ENCODE data around the gene PSTPIP2.

DNA sequence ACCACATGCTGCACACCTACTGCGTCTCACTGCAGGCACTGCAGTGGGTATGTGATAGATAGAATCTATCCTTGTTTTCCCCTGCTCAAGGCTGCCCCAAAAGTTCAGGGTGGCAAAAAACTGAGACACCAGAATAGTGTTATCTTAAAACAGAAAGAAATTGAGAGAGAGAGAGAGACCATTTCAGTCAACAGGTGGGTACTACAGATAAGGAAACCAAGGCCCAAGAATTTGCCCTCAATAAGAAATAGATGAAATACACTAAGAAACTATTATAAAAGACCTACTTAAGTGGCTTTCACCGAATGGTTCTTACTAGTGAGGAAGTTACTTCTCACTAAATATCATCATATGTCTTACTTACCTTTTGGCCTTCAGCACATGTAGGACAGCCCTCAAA, 132.8 kb downstream of the PSTPIP2 start:
- TF ChIP-seq, protein P1, sequence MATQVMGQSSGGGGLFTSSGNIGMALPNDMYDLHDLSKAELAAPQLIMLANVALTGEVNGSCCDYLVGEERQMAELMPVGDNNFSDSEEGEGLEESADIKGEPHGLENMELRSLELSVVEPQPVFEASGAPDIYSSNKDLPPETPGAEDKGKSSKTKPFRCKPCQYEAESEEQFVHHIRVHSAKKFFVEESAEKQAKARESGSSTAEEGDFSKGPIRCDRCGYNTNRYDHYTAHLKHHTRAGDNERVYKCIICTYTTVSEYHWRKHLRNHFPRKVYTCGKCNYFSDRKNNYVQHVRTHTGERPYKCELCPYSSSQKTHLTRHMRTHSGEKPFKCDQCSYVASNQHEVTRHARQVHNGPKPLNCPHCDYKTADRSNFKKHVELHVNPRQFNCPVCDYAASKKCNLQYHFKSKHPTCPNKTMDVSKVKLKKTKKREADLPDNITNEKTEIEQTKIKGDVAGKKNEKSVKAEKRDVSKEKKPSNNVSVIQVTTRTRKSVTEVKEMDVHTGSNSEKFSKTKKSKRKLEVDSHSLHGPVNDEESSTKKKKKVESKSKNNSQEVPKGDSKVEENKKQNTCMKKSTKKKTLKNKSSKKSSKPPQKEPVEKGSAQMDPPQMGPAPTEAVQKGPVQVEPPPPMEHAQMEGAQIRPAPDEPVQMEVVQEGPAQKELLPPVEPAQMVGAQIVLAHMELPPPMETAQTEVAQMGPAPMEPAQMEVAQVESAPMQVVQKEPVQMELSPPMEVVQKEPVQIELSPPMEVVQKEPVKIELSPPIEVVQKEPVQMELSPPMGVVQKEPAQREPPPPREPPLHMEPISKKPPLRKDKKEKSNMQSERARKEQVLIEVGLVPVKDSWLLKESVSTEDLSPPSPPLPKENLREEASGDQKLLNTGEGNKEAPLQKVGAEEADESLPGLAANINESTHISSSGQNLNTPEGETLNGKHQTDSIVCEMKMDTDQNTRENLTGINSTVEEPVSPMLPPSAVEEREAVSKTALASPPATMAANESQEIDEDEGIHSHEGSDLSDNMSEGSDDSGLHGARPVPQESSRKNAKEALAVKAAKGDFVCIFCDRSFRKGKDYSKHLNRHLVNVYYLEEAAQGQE (IDR thresholded peaks at IDR 0.05; ENCODE audit: borderline replicate concordance) = no peak
- TF ChIP-seq, protein P2, sequence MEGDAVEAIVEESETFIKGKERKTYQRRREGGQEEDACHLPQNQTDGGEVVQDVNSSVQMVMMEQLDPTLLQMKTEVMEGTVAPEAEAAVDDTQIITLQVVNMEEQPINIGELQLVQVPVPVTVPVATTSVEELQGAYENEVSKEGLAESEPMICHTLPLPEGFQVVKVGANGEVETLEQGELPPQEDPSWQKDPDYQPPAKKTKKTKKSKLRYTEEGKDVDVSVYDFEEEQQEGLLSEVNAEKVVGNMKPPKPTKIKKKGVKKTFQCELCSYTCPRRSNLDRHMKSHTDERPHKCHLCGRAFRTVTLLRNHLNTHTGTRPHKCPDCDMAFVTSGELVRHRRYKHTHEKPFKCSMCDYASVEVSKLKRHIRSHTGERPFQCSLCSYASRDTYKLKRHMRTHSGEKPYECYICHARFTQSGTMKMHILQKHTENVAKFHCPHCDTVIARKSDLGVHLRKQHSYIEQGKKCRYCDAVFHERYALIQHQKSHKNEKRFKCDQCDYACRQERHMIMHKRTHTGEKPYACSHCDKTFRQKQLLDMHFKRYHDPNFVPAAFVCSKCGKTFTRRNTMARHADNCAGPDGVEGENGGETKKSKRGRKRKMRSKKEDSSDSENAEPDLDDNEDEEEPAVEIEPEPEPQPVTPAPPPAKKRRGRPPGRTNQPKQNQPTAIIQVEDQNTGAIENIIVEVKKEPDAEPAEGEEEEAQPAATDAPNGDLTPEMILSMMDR (IDR thresholded peaks at IDR 0.05; ENCODE audit: poor library complexity, severe bottlenecking) = no peak
- TF ChIP-seq TAF1 (IDR thresholded peaks at IDR 0.05; ENCODE audit: low read depth) (no peak), EP300 (conservative IDR thresholded peaks at IDR 0.05; ENCODE audit: poor library complexity, severe bottlenecking) (no peak), POLR2AphosphoS5 (IDR thresholded peaks at IDR 0.05) (no peak), SMC3 (conservative IDR thresholded peaks at IDR 0.05; ENCODE audit: poor library complexity) (no peak), MXI1 (conservative IDR thresholded peaks at IDR 0.05; ENCODE audit: poor library complexity, severe bottlenecking) (no peak), RAD21 (conservative IDR thresholded peaks at IDR 0.05) (no peak), EZH2 (IDR thresholded peaks at IDR 0.05; ENCODE audit: borderline replicate concordance, insufficient read depth, low read length, poor library complexity, severe bottlenecking) (no peak)
